ENCODE data around the gene KRT12.
"Not testable (repeated sequence)": the region's sequence is repeated elsewhere in the genome, so short reads cannot be mapped to it uniquely, and the experiment has no call there.

The KRT12 gene

DNA sequence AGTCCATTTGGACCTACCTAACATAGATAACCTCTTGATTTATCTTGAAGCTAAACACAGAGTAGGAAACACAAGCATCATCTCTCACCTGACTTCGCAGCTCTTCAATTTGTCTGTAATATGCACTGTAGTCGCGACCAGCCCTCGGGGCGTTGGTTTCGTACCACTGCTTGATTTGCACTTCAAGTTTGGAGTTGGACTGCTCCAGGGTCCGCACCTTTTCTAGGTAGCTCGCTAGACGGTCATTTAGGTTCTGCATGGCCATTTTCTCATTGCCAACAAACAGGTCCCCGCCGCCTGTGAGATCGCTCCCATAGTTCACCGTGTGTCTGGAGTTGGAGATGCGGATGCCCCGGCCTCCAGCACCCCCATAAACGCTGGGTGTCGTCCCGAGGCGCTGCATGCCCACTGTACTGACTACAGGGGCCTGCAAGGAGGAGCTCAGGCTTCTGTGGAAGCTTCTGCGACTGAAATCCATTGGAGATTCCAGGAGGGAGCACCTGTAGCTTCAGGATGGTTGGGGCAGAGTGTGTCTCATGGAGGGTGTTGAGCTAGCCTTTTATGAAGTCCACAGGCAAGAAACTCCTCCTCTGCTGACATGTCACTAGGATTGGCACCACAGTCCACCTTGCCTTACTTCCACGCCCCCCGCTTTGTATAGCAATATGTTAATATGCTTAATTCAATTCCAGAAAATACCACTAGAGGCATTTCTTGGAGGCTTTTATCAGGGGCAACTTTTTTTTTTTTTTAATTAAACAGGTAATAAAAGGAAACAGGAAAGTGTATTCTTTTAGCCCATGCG, 17.9 kb upstream of the KRT12 start, which contains the start of gene KRT20:
KRT20 (minus strand) TSS at position 535 of the 805 bp plus-strand sequence; CDS start at position 478, 57 bp downstream.
- DNase-seq (ENCODE audit: low read depth in 1 of 2, low spot score in 1 of 2), result no peak

DNA sequence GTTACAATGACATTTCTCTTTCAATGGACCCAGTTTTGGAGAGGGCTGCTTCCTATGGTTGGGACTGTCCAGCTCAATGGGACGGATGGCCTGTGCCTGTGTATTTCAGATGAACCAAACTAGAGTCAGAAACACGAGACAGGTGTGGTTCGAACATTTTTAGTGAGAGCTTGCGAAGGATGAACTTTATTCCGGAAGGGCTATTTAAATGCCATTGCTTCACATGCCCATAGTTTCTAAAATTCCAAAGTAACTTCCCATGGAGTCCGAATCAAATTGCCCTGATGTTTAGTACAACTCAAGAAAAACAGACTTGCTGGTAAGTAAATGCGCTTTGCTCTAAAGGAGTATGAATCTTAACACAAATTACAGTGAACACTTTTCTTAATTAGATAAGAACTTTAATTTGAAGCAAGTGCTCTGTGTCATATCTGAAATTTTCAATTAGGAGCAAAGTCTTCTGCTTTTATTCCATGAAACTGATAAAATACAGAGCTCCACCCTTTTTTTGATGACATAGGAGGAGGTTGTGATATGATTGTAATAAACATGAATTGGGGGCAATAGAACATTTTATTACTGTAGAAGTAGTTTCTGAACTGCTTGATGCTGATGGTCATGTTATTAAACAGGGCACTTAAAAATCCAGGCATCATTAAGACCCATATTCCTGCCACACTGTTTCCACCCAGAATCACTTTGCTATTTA, 16.8 kb upstream of the KRT12 start:
- DNase-seq (ENCODE audit: low read depth in 1 of 2, low spot score in 1 of 2), result no peak

DNA sequence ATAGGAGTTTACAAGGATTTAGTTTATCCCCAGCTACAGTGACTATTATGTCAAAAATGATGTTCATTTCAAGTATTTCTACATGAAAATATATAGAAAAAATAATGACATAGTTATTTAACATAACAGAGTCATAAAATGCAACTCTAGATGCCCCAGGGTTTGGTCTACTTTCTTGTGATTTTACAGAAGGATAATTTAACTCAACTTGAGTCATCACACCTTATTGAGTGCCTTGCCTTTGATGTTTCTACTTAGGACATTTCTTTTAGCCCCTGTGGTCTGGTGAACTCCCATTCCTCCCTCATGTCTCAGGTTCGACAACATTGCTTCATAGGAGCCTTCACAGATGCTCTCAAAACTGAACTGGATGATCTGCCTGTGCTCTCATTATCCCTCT, 16.0 kb upstream of the KRT12 start:
- no peak for DNase-seq (ENCODE audit: low read depth in 1 of 2, low spot score in 1 of 2)

DNA sequence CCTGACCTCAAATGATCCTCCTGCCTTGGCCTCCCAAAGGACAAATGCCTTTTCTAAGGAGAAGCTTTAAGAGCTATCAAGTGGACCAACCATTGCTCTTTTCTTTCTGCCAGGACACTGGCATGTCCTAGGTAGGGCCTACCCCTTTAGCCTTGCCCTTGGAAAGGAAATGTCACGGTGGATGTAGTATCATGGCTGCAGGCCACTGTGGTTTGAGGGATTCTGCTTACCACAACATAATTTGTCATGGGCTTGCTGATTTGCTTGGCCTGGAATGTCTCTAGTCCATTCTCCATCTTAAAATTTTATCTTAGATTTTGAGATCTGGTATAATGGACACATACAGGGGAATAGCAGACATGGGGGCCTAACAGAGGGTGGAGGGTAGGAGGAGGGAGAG, 12.0 kb upstream of the KRT12 start:
- DNase-seq (ENCODE audit: low read depth in 1 of 2, low spot score in 1 of 2), result no peak

DNA sequence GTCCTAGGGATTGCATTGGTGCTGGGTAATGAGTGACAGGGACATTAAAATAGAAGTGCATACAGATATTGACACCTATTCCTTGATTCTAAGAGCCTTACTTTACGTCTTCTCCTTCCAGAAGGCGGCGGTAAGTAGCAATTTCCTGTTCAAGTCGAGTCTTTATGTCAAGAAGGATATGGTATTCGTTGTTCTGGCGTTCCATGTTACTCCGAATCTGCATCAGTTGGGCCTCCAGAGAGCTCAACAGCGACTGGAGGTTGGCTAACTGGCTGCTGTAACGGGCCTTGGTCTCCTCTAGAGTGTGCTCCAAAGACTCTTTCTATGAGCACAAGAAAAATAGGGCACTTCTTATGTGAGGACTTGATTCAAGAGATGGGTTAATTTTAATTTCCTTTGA, 11.0 kb upstream of the KRT12 start:
- DNase-seq (ENCODE audit: low read depth in 1 of 2, low spot score in 1 of 2), result no peak

DNA sequence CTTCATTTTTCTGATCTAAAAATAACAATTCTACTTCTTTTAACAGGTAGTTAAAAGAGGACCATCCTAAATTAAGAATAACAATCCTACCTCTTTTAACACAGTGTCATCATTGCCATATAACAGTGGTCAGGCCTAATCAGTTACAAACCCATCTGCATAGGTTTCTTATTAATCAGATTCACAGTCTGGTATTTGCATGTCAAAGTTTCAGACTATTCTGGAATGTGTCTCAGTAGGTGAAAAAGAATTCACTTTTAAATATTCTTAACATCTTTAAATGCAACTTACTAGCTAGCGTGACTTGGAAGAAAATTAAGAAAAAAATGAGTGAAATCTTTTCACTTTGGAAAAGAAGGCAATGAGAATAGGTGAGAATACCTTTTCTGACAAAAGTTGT, 6.8 kb upstream of the KRT12 start:
- no peak for DNase-seq (ENCODE audit: low read depth in 1 of 2, low spot score in 1 of 2)

DNA sequence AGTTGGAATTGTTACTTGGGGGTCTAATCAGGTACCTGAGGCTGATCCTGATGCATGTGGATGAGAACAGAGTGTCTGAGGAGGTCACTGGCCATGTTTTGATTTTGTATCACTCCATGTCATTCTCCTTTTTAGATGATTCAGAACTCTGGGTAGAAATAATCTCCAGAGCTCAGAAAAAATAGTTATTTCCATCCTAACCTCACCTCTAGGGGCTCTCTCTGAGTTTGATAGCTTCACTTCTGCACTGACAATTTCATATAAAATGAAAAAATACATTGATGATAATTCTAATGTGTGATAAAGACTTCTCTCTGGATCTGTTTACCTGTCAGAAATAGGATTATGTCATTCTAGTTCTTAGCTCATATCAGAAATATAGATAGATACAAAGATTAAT, 6.2 kb upstream of the KRT12 start:
- DNase-seq (ENCODE audit: low read depth in 1 of 2, low spot score in 1 of 2), result no peak

DNA sequence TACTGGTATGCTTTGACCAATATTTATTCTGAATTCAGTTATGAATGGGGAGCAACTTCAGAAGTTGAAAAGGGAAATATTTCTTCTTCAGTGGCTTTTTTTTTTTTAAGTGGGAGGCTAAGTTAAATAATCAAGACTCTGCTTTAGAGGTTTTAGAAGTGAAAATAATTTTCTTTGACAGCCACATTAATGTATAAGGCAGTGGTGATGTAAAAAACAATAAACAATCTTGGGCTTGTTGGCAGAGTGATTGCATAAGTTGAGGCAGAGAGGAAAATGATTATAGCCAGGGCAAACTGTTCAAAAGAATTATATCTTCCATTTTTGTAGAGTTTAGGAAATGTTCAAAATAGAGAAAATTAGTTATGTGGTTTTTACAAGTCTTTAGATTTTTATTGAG, 5.4 kb upstream of the KRT12 start:
- DNase-seq (ENCODE audit: low read depth in 1 of 2, low spot score in 1 of 2), result no peak

DNA sequence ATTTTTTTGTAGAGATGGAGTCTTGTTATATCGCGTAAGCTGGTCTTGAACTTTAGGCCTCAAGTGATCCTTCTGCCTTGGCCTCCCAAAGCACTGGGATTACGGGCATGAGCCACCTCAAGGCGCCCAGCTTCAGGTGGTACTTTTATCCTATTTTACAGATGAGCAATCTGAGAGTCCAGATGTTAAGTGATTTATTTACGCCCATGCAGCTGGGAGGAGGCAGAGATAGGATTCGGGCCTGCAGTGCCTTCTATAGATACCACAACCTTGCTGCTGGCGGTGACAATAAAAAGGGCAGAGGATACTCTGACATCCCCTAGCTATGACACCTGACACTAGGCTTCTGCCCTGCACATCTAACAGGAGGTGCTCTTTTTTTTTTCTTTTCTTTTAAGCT, 4.3 kb upstream of the KRT12 start:
- DNase-seq (ENCODE audit: low read depth in 1 of 2, low spot score in 1 of 2), result no peak

DNA sequence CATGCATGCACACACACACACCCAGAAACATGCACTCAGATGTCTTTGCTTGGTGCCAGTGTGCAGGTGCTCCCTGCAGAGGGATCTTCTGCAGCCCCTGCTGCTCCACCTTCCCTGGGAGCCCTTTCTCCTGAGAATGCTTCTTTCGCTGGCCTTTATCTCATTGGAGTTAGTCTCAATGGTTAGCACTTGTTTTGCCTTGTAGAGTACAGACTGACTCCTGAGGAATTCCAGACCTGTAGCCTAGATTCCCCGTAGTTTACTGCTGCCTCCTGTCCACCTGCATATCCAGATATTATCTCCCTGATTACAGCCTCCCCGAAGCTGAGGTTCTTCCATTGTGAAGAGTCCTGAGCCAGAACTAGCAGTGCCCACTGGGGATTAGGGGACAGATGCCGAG, 3.1 kb upstream of the KRT12 start:
- no peak for DNase-seq (ENCODE audit: low read depth in 1 of 2, low spot score in 1 of 2)

DNA sequence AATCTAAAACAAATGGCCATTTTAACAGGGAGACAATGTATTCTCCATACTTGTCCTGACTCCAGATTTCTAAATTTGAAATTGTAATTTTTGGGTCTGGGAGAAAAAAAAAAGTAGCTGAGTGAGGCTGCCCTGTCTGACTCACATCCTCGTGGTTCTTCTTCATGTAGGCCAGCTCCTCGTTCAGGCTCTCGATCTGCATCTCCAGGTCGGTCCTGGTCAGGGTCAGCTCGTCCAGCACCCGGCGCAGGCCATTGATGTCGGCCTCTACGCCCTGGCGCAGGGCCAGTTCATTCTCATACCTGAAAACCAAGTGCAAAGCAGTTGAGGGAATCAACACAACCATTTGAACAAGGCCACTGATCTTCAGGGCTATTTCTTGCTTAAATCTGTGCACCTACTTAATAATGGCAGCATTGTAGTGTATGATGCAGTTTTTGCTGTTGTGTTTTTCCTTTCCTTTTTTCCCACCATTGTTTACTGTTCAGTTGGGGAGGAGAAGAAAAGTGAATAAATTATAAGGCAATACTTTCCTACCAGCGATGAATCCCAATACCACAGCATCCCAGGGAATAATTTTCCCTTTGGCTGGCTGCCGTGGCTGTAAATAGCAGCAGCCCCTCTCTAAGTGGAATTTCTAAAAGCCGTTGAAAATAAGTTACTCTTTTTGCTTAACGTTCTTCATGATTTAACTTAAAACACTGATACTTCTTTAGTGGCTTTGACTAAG, 2.2 kb downstream of the KRT12 start:
- no peak for DNase-seq (ENCODE audit: low read depth in 1 of 2, low spot score in 1 of 2)

DNA sequence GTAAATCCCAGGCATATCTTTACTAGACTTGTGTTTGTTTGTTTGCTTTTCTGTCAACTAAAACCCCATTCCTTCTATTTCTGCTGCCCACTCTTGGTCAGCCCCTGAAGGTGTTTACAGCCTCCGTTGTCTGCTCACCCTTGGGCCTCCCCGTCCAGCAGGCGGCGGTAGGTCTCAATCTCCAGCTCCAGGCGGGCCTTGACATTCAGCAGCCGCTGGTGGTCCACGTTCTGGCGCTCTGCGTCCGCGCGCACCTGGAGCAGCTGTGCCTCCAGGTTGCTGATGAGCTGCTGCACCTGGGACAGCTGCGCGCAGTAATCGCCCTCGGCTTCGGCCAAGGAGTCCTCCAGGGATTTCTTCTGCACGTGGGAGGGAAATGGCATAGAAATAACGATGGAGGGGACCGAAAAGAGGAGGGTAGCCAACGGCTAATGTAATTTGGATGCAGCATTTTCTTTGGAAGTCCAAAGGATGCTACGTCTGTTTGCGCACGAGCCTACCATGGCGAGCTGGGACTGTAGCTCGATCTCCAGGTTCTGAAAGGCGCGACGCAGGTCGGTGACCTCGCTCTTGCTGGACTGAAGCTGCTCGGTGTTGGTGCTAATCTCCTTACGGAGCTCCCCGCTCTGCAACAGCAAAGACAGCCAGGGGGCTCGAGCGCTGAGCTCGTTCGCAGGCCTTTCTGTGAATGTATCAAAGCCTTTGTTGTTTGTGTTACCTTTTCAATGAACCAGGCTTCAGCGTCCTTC, 3.9 kb downstream of the KRT12 start:
- DNase-seq (ENCODE audit: low read depth in 1 of 2, low spot score in 1 of 2), result no peak

DNA sequence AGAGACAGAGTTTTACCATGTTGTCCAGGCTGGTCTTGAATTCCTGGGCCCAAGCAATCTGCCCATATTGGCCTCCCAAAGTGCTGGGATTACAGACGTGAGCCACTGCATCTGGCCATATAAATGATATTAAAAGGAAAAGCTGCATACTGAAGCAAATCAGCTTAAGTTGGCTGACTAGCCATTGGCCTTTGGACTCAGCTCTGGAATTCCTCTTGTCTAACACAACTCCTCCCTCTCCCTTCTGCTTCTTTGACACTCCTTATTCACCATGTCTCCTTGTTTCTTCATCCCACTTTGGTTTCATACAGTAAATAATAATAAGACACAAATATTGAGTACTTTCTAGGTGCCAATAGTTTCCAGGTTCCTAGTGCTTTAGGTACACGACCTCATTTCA, 7.5 kb downstream of the KRT12 start:
- no peak for DNase-seq (ENCODE audit: low read depth in 1 of 2, low spot score in 1 of 2)

DNA sequence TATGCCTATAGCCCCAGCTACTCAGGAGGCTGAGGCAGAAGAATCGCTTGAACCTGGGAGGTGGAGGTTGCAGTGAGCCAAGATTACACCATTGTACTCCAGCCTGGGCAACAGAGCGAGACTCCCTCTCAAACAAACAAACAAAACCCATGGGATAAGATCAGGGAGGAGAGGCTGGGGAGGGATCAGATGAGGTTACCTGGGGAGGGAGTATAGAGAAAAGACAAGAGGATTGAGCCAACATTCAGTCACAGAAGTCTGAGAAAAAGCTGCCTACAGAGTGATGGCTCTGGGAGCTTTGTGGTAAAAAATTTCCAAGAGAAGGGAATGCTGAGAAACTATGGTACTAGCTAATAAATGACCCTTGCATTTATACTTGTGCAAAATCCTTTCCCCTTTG, 8.4 kb downstream of the KRT12 start:
- not testable (repeated sequence) for DNase-seq (ENCODE audit: low read depth in 1 of 2, low spot score in 1 of 2)

DNA sequence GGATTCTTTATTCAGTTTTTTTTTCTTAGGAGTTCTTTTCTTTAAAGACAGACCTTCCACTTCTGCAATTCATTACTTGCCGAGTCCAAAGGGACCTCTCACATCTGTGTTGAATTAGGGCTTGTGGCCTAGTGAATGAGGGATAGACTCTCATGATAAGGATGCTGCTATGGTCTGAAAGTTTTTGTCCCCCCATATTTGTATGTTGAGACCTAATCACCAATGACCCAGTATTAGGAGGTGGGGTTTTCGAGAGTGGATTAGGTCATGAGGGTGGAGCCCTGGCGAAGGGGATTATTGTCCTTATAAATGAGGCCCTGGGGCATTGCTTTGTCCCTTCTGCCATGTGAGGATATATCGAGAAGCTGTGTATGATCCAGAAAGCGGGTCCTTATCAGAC, 9.5 kb downstream of the KRT12 start:
- no peak for DNase-seq (ENCODE audit: low read depth in 1 of 2, low spot score in 1 of 2)

DNA sequence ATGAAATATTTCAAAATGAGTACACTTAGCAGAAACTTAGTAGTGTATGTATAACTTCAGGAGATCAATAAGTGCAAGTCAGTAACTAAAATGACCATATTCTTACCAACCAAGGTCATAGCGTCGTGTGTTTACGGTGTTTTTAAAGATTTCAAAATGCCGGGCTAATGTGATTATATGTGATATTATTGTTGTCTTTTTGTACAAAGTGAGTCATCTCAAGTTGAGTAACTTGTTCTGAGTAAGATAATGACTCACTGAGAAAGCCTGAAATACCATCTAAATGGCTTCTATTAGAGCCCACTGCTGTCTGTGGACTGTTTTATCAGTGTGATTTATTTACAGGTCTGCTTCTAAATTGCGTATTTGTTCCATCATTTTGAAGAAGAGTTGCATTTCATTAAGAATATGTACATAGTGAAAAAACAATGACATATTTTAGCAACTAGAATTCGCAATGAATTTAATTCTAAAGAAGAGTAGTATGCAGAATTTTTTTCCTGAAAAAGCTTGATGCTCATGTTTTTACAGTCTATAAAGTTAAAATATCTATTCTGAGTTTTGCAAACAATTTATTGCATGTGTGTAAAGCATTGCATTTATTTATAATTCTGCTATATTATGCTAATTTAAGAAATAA, 12.7 kb downstream of the KRT12 start:
- DNase-seq (ENCODE audit: low read depth in 1 of 2, low spot score in 1 of 2), result no peak

DNA sequence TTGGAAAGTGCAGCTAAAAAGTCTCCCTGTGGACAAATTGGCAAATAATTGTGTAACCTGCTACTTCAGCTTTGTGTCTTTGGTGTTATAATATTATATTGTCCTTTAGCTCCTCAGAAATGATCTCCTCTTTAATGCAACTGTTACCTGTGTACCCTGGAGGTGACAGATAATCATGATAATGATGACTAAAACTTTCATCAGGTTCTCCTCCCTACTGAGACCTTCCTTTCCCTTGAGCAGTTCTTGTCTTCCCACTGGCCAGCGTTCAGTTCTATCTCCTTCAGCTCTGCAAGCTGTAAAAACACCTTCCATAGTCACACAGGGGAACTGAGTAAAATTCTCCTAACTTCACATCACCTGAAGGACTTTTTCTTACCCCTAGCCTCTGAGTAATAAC, 14.7 kb downstream of the KRT12 start:
- no peak for DNase-seq (ENCODE audit: low read depth in 1 of 2, low spot score in 1 of 2)

DNA sequence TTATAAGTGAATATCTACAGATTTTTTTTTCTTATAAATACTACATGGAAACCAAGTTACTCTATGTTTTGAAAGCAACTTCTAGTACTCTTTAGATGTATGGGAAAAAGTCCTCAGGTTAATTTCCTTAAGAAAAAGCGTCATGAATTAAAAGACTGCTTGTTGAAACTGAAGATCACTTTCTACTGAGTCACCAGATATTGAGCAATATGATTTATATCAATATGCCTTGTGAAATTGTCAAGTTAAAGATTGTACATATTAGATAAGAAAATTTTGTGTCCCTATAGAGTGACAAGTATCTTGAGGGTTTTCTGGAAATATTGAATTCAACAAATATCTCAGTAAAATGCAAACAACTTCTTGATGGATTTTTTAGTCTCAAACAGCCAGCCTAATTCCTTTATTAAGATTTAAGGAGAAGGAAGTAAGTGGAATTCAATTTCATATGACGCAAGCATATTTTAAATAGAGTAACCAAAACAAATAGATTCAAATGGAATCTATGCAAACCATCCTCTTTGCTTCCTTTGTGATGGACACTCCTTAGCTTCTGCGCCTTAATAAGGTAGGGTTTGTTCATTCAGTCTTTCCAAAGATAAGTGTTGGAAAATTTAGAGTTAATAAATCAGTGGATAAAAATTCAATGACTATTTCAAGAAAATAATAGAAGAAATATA, 16.6 kb downstream of the KRT12 start:
- DNase-seq (ENCODE audit: low read depth in 1 of 2, low spot score in 1 of 2), result no peak

DNA sequence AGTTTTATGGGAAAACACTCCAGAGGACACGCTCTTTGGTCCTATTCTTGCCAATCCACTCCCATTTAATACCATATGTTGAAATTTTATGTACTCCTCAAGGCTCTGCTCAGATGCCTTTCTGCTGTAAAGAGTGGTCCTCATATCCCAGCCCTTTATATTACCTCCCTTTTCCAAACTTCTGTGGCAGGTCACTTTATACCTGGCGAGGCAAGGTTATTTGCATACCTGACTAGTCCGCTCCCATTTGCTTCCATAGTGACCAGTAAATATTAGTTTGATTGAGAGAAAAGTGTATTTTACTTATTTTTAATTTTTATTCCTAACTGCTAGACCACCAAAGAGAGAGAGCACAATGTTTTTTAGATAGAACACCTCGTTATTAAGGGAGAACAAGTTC, 17.3 kb downstream of the KRT12 start:
- DNase-seq (ENCODE audit: low read depth in 1 of 2, low spot score in 1 of 2), result no peak

DNA sequence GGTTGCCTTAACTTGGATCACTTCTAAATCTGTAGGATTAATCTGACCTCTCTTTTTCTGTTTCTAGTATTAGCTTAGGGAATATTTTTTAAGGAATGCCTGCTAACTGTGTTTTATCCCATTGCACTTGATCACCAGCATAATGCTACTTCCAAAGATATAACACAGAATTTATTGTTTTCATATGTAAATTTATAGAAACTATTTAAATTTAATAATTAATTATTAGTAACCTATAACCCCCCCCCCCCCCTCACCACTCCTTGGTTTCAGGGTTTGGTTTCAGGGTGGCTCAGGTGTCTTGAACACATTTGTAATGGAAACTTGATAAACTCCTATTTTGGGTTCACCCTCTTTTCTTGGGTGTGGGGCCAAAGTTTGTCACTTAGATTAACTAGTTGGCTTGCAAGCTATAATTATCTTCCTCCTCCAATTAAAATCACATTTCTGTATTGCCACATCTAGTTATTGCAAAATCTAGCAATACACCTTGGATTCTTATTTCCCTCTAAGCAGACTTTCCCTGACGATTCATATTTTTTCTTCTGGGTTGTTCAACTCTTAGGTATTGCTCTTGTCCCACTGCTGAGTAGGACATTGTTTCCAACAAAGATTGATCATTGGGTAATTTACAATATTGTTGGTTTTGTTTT, 18.3 kb downstream of the KRT12 start:
- no peak for DNase-seq (ENCODE audit: low read depth in 1 of 2, low spot score in 1 of 2)
